Measurements from ENCODE around the gene GNB2.
A peak's percentile ranks its signal among the peaks of the same experiment; 100 is the strongest.
"Not testable (repeated sequence)": the region's sequence is repeated elsewhere in the genome, so short reads cannot be mapped to it uniquely, and the experiment has no call there.

GNB2 gene

GRCh38 chr7:100682228-100682741 lies 8.7 kb downstream of the GNB2 start:
- DNase-seq = no peak

DNA sequence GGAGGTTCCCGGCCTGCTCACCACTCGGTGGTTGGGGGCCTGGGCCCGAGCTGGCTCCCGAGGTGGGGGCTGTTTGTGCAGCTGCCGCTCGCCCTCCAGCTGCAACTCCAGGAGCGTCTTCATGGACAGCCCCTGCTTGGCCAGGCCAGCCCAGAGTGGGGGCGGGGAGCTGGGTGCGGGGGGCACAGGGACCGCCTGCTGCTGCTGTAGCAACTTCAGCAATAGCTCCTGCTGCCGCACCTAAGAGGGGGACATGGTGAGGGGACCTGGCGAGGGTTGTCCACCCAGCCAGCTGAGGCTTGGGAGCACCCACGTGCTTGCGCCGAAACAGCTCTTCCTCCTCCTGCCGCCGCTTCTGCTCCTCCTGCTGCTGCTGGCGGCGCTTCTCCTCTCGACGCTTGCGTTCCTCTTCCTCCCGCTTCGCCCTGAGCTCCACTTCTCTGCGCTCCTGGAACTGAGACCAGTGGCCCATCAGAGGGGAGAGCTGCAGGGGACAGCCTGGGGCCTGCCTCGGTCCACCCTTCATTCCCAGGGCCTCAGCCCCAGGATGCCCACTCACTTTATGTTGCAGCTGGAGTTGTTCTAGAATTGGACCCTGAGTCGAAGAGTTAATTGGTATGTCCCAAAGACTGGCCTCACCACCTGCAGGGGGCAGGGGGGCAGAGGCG lies 9.6 kb downstream of the GNB2 start:
- no peak for DNase-seq

- DNase-seq = no peak
These were observed 10.4 kb downstream of the GNB2 start for GRCh38 chr7:100683659-100684533.

DNA sequence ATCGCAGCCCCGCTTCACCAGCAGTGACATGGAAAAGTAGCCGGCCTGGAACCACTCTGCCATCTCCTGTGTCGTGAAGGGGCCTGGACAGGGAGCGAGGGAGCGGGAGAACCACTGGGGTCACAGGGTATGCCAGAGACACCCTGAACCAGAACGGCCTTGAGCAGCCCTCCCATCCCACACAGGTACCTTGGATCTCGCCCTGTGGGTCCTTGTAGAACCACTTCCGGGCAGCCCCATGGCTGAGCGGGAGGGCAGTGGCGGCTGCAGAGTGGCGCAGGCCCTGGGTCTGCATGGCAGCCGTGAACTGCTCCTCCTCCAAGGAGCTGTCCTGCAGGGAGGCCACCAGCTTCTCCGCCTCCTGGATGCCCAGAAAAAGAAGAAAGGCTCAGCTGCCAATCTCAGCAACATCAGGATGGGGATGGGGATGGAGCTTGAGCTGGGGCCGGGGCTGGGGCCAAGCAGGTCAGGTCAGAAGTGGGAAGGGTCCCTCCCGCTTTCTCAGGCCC lies 11.0 kb downstream of the GNB2 start:
- no peak for DNase-seq

- DNase-seq = no peak
These were observed 11.6 kb downstream of the GNB2 start for GRCh38 chr7:100685049-100685605.

DNA sequence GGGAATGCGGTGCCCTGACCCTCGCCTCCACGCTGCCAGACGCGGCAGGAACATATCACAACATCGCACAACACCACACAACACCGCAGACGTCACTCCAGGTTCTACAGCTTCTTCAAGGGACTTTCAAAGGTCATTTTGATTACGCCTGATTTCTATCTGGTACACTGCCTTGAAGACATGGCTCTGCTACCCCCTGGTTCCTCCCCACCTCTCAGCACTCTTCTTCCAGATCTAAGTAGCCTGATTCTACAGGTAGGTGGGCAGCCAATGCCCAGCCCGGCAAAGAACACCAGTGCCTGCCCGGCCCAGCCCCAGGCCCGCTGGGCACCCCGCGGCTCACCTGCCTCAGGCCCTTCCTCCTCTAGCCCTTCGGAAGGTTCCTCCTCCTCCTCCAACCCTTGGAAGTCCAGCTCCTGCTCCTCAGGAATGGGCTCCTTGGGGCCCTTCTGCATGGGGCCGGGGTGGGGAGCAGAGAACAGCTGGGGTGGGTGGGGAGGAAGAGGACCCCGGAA lies 12.1 kb downstream of the GNB2 start:
- no peak for DNase-seq

- DNase-seq = no peak
These were observed 12.8 kb downstream of the GNB2 start for GRCh38 chr7:100686201-100686821.

DNA sequence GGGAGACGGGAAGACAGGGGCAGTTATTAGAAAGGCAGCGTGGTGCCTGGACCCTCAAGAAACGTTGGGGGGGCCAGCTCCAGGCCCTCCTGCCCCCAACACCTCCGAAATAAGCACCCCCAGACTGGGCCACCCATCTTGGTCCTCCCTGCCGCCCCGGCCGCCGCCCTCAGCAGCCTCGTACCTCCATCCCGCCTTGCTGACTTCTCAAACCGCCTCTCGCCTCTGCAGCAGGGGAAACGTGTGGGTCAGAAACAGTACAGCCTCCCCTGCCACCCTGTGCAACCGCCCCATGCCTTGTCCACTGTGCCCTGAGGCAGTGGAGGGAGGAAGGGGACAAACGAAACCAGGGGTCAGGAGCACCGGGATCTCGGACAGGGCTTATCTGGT lies 13.3 kb downstream of the GNB2 start:
- no peak for DNase-seq

GRCh38 chr7:100687261-100687660 lies 13.7 kb downstream of the GNB2 start:
- DNase-seq = no peak

DNA sequence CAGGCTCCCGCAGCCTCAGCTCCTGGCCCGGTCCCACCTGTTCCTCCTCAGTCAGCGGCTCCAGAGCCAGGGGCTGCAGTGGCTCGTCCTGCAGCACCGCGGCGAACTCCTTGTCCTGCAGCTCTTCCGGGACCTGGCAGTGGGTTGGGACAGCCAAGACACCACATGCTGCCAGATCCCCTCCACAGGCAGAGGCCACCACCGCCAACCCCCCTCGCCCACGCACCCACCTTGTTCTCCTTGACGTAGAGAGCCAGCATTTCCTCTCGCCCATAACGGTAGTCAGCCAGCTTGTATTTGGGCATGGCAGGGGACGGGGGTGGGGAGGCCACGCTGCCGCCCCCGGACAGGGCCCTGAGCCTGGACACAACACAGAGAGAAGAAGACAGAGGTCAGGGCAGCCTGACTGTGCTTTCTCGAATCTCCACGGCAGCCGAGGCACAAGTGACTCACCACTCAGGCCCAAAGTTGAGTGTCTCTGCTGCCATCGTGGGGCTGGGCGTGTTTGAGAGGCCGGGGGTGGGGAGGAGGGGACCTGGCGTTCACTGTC lies 14.3 kb downstream of the GNB2 start:
- no peak for DNase-seq

GRCh38 chr7:100688326-100688860 lies 14.9 kb downstream of the GNB2 start:
- no peak for DNase-seq

DNA sequence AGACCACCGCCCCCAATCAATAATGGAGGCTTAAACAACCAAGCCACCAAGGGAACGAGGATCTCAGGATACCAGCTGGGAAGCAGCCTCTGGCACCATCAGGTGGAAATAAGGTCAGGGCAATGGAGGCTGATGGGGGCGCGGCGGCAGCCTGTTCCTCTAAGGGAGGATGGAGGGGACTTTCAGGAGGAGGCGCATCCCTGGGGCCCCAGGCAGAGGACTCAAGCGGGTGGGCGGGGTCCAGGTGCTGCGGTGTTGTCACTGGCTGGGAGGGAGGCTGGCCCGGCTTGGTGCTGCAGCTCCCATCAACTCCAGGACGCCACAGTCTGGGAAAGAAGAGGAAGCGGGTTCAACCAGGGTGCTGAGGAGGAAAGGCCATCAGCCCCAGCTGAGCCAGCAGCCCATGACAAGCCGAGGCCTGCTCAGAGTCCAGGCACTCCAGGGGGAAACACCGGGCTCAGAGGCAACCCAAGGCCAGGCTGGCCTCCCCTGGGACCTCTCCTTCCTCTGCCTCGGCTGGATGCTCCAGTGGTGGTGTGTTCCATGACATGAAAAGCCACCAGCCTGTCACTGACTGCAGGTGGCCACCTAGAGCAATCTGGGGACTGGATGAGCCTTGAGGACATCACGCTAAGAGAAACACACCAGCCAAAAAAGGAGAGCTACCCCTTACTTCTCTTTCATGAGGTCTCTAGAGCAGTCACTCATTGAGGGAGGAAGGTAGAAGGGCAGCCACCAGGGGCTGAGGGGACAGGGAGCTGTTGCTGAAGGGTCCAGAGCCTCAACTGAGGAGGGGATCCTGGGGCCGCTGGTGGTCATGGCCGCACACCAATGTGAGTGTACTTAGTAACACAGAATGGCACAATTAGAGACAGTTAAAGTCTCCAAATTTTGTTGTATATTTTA lies 15.9 kb downstream of the GNB2 start:
- DNase-seq = no peak

DNA sequence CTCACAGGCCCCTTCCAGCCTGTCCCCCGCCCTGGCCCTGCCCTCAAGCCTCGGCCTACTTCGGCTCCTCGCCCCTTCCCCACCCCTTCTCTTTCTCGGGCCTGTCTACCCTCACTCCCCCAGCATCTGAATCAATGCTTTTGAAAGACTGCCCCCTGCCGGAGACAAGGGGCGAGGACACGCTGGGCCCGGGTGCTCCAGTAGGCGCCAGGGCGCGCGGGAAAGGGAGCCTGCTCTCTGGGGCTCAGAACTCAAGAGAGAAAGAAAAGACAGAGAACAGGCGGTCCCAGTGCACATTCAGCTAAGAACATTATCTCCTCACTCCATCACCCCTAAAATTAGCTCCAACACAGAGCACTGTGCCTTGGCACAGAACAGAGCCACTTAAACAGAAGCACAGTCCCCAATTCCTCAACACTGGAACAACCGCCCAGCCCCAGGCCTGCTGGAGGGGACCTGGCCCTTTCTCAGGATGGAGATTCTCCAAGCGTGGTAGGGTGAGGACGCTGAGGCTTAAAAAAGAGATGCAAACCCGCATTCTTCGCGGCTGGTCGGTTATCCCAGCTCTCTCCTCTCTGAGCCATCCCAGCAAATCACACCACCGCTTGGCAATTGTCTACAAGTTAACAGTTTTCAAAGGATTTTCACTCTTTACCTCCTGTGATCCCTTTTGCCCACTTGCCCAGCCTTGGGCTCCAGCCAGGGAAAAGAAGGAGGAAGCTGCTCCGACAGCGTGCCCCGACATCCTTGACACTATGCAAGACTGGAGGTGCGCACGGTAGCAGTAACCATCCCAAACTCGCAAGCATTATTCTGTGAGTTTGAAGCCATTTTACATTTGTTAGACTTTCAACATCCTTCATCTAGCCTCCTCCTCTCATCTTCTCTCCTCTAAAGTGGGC lies 18.4 kb downstream of the GNB2 start:
- DNase-seq = peak; percentile 75

DNA sequence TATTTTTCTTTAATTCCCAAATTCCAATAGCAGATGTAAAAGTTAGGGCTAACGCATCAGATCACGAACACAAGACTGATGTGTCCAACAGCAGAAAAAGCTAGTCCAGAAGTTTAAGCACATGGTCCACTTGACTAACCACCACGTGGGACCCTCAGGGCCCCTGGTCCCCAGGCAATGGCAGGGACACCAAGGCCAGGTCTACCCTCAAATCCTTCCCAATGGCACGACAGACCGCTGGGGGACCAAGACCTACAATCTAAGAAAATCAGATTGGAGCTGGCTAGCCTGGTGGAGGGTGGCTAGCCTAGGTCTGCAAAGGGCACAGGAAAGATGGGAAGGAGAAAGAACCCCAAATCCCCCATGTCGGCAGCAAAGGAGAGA lies 19.0 kb downstream of the GNB2 start:
- no peak for DNase-seq

GRCh38 chr7:100693312-100694097 lies 20.0 kb downstream of the GNB2 start:
- DNase-seq = peak; percentile 50

DNA sequence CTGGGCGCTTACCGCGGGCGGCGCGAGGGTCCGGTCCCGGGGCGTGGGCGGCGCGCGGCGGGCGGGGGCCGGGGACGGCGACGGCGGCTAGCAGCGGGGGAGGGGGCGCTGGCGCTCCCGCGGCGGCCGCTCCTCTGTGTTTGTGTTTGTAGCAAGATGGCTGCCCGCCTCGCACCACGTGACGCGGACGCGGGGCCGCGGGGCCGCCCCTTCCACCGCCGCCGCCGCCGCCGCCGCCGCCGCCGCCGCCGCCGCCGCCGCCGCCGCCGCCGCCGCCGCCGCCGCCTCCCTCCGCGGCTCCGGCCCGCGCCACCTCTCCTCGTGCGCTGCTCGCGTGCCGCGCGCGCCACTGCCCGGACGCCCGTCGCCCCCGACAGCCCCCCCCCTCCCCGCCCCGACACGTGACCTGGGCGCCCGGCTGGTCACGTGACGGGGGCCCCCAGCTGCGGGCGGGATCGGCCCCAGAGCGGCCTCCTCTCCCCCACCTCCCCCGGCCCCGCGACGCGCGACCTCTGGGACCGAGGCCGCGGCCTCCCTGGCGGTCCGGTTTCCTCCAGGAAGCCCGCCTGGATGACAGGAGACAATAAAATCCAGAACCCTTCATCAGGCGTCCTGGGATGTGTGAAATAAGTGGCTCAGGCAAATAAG lies 20.7 kb downstream of the GNB2 start, which contains the start of gene GIGYF1:
Gene GIGYF1 (minus strand): TSS at position 153 of the 648 bp plus-strand sequence. CDS start 6,012 bp downstream, outside the sequence.
- DNase-seq = peak; percentile 89

GRCh38 chr7:100696123-100696521 lies 22.6 kb downstream of the GNB2 start:
- DNase-seq = no peak

DNA sequence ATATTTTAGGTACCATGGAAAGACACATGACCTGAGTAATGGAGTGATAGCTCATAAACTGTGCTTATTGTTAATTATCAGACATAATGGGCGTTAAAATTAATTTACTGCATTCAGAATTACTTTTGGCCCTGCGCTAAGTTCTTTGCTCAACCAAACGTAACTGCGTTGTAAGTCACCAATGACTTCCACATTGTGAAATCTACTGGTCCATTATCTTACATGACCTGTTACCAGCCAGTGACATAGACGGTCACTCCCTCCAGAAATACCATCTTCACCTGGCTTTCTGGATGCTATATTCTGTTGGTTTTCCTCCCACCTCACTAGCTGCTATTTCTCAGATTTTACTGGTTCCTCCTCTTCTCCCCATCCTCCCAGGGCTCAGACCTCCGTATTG lies 25.5 kb downstream of the GNB2 start:
- DNase-seq = no peak

DNA sequence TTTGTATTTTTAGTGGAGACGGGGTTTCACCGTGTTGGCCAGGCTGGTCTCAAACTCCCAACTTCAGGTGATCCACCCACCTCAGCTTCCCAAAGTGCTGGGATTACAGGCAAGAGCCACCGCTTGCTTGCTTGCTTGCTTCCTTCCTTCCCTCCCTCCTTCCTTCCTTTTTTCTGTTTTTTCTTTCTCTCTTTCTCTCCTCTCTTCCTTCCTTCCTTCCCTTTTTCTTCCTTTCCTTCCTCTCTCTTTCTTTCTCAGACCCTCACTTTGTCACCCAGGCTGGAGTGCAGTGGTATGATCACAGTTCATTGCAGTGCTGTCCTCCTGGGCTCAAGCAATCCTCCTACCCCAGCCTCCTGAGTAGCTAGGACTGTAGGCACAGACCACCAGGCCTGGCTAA lies 27.5 kb downstream of the GNB2 start:
- DNase-seq = not testable (repeated sequence)

All from NCI-H69 (cell line).